IMR-90 (cell line): ENCODE measurements around the gene MRPL20. TPM values are rescaled to one million over a fixed set of nuclear protein-coding genes. Genes with fewer than 3 reads are reported as not detected.

Source experiments
- ATAC-seq: fragments of 200-7000 bp; cut with Tn5 transposase; 2 replicates; pipeline ENCODE4 v1.9.1; 2020; ENCODE audit warnings: low read depth, mild to moderate bottlenecking, moderate library complexity
- BruUV-seq: library from RNA; stranded (reverse); fragments of 400-500 nt; replicated peaks from 2 replicates; lab custom pipeline; 2021; lab: Mats Ljungman, UMichigan
- CTCF ChIA-PET: fragments of 300-600 bp; formaldehyde crosslinking; extraction: SDS; loops from one replicate; lab custom pipeline; 2021; ENCODE audit warnings: antibody characterized with exemption; lab: Yijun Ruan, JAX
- POLR2A ChIA-PET: fragments of 300-600 bp; sonication (Branson Sonifier 250); formaldehyde crosslinking; loops from one replicate; lab custom pipeline; 2022; ENCODE audit warnings: antibody characterized with exemption; ENCODE audit not compliant: unreplicated experiment; lab: Charles Lee
- DNase-seq: peaks from one replicate; pipeline ENCODE4 v3.0.0; 2013
- H2AFZ ChIP-seq: replicated peaks from 2 replicates; pipeline ENCODE3; 2013; ENCODE audit warnings: low read length, mild to moderate bottlenecking; ENCODE audit not compliant: poor library complexity
- H2AK5ac ChIP-seq: 2 replicates; pipeline ENCODE4 v1.6.1; 2013; ENCODE audit warnings: low read depth, low read length, inconsistent platforms
- H2AK9ac ChIP-seq: replicated peaks from 2 replicates; pipeline ENCODE3; 2013; ENCODE audit warnings: mild to moderate bottlenecking, low read depth, low read length, moderate library complexity; ENCODE audit not compliant: poor library complexity
- H2BK120ac ChIP-seq: 2 replicates; pipeline ENCODE4 v1.6.1; 2013; ENCODE audit warnings: low read depth, low read length, inconsistent platforms
- H2BK15ac ChIP-seq: 3 replicates; pipeline ENCODE4 v1.6.1; 2013; ENCODE audit warnings: low read depth, low read length, inconsistent platforms
- H2BK20ac ChIP-seq: 2 replicates; pipeline ENCODE4 v1.6.1; 2013; ENCODE audit warnings: low read depth, mild to moderate bottlenecking, inconsistent platforms, low read length, moderate library complexity
- H2BK5ac ChIP-seq: 2 replicates; pipeline ENCODE4 v1.6.1; 2013; ENCODE audit warnings: mild to moderate bottlenecking, low read depth, low read length, inconsistent platforms; ENCODE audit not compliant: poor library complexity, severe bottlenecking
- H3K14ac ChIP-seq: replicated peaks from 2 replicates; pipeline ENCODE4 v1.6.1; 2013; ENCODE audit warnings: low read depth, low read length, inconsistent platforms
- H3K18ac ChIP-seq: 2 replicates; pipeline ENCODE4 v1.6.1; 2013; ENCODE audit warnings: low read depth, low read length, control low read depth
- H3K23ac ChIP-seq: 2 replicates; pipeline ENCODE4 v1.6.1; 2013; ENCODE audit warnings: low read depth, low read length, inconsistent platforms
- H3K27ac ChIP-seq: 2 replicates; pipeline ENCODE4 v1.5.1; 2013; ENCODE audit warnings: mild to moderate bottlenecking, control low read depth, low read length; ENCODE audit not compliant: insufficient read depth
- H3K27me3 ChIP-seq: 2 replicates; pipeline ENCODE4 v1.6.1; 2013; ENCODE audit warnings: low read length; ENCODE audit not compliant: control insufficient read depth, insufficient read depth
- H3K36me3 ChIP-seq: 2 replicates; pipeline ENCODE4 v1.6.1; 2013; ENCODE audit warnings: low read length, mixed read lengths; ENCODE audit not compliant: control insufficient read depth, insufficient read depth
- H3K4ac ChIP-seq: 2 replicates; pipeline ENCODE4 v1.6.1; 2013; ENCODE audit warnings: low read depth, low read length, inconsistent platforms
- H3K4me1 ChIP-seq: 2 replicates; pipeline ENCODE4 v1.6.1; 2013; ENCODE audit warnings: low read length, mixed read lengths; ENCODE audit not compliant: control insufficient read depth, insufficient read depth
- H3K4me2 ChIP-seq: 2 replicates; pipeline ENCODE4 v1.6.1; 2013; ENCODE audit warnings: low read depth, mild to moderate bottlenecking, control low read depth, low read length, moderate library complexity
- H3K4me3 ChIP-seq: 2 replicates; pipeline ENCODE4 v1.5.1; 2013; ENCODE audit warnings: low read depth, mild to moderate bottlenecking, control low read depth, low read length, moderate library complexity; ENCODE audit not compliant: insufficient read depth
- H3K56ac ChIP-seq: 2 replicates; pipeline ENCODE4 v1.6.1; 2013; ENCODE audit warnings: low read length, inconsistent platforms; ENCODE audit not compliant: insufficient read depth; ENCODE audit errors: extremely low read depth
- H3K79me1 ChIP-seq, 2 experiments: 2 replicates each; pipeline ENCODE4 v1.6.1; 2013; ENCODE audit warnings: low read length in 2 of 2, inconsistent platforms in 1 of 2, low read depth in 1 of 2
- H3K9ac ChIP-seq: 2 replicates; pipeline ENCODE4 v1.6.1; 2013; ENCODE audit warnings: low read depth, low read length, control low read depth
- H3K9me1 ChIP-seq: 2 replicates; pipeline ENCODE4 v1.6.1; 2013; ENCODE audit warnings: low read length, inconsistent platforms; ENCODE audit not compliant: insufficient read depth
- H3K9me3 ChIP-seq: 2 replicates; pipeline ENCODE4 v1.6.1; 2013; ENCODE audit warnings: low read length; ENCODE audit not compliant: control insufficient read depth, insufficient read depth
- H4K20me1 ChIP-seq: 2 replicates; pipeline ENCODE4 v1.6.1; 2013; ENCODE audit warnings: low read length, inconsistent platforms; ENCODE audit not compliant: insufficient read depth
- H4K5ac ChIP-seq: 2 replicates; pipeline ENCODE4 v1.6.1; 2013; ENCODE audit warnings: mild to moderate bottlenecking, low read depth, low read length, control low read depth
- H4K8ac ChIP-seq, 2 experiments: 2 replicates each; pipeline ENCODE4 v1.6.1; 2013; ENCODE audit warnings: low read depth in 2 of 2, low read length in 2 of 2, control low read depth in 1 of 2, inconsistent platforms in 1 of 2
- H4K91ac ChIP-seq: 2 replicates; pipeline ENCODE4 v1.6.1; 2013; ENCODE audit warnings: low read depth, low read length, inconsistent platforms; ENCODE audit not compliant: insufficient read depth
- BHLHE40 ChIP-seq: fragments of 150-350 bp; IDR thresholded peaks from 2 replicates; pipeline ENCODE4 v1.6.1; 2016; ENCODE audit warnings: mild to moderate bottlenecking, low read depth, low read length
- CHD1 ChIP-seq: IDR thresholded peaks from 2 replicates; pipeline ENCODE4 v1.6.1; 2012; ENCODE audit warnings: low read depth, low read length, improper control_type of control experiment
- FOS ChIP-seq: fragments of 150-350 bp; IDR thresholded peaks from 2 replicates; pipeline ENCODE4 v1.6.1; 2016; ENCODE audit warnings: low read depth, low read length
- MAFK ChIP-seq: IDR thresholded peaks from 2 replicates; pipeline ENCODE4 v1.6.1; 2012; ENCODE audit warnings: low read depth, low read length, improper control_type of control experiment
- MAZ ChIP-seq: IDR thresholded peaks from 2 replicates; pipeline ENCODE4 v1.6.1; 2012; ENCODE audit warnings: low read depth, mild to moderate bottlenecking, low read length, improper control_type of control experiment, moderate library complexity, borderline replicate concordance
- MXI1 ChIP-seq: IDR thresholded peaks from 2 replicates; pipeline ENCODE4 v1.6.1; 2012; ENCODE audit warnings: low read depth, mild to moderate bottlenecking, low read length, moderate library complexity, borderline replicate concordance
- RAD21 ChIP-seq: IDR thresholded peaks from 2 replicates; pipeline ENCODE4 v1.6.1; 2012; ENCODE audit warnings: low read length, improper control_type of control experiment
- SMC3 ChIP-seq: fragments of 150-350 bp; IDR thresholded peaks from 2 replicates; pipeline ENCODE4 v1.6.1; 2016; ENCODE audit warnings: low read depth, mild to moderate bottlenecking, antibody characterized with exemption, low read length, moderate library complexity
- WGBS, 2 experiments: methylation state at CpG; one replicate each; pipeline versions ENCODE4 v1.1.5 to v1.1.7; 2013; ENCODE audit warnings: missing lambda C conversion rate in 2 of 2; ENCODE audit not compliant: insufficient read length in 1 of 2; ENCODE audit errors: extremely low coverage in 2 of 2; 5-methylcytosine and 5-hydroxymethylcytosine counted together
- dilution Hi-C: fragments of 300-500 bp; cut with HindIII; formaldehyde crosslinking; loops from one replicate; pipeline ENCODE4 v1.14.3; 2018; ENCODE audit warnings: low sequenced_read_pairs; ENCODE audit not compliant: unreplicated experiment
- in situ Hi-C: fragments of 300-500 bp; cut with MboI; formaldehyde crosslinking; loops from 3 replicates; pipeline ENCODE4 v1.14.3; 2019; ENCODE audit warnings: low sequenced_read_pairs, inconsistent platforms, mixed read lengths
- intact Hi-C: fragments of 100-400 bp; cut with micrococcal nuclease; formaldehyde crosslinking; loops from 2 replicates; pipeline ENCODE4 v1.10.0; 2022
- polyA plus RNA-seq, 3 experiments: library from polyadenylated mRNA; depleted of rRNA; stranded (reverse); fragments of >200 nt; gene quantifications; 2 replicates each; pipeline ENCODE4 v1.2.3, GENCODE V29; 2012; ENCODE audit warnings: low replicate concordance in 1 of 3
- total RNA-seq: library from RNA; depleted of rRNA; stranded (reverse); fragments of >200 nt; gene quantifications from 2 replicates; pipeline ENCODE4 v1.2.3, GENCODE V29; 2012
- TF ChIP-seq, protein P1 (sequence below): fragments of 150-350 bp; IDR thresholded peaks from 2 replicates; pipeline ENCODE4 v1.6.1; 2017; ENCODE audit warnings: mild to moderate bottlenecking, antibody characterized with exemption, low read length, low read depth
- TF ChIP-seq, protein P2 (sequence below): conservative IDR thresholded peaks from 2 replicates; pipeline ENCODE4 v1.5.1; 2012; ENCODE audit warnings: mild to moderate bottlenecking, low read depth, low read length, improper control_type of control experiment

The MRPL20 gene
- total and polyA plus RNA-seq, 2 of the 4 experiments (the other 2 are of a cell fraction) = 141 to 157 TPM

GRCh38 chr1:1395166-1395565 is 11.9 kb downstream of the MRPL20 start:
- Histone ChIP-seq H3K14ac (no peak overlapping the region), H2AK5ac (no peak overlapping the region), H3K23ac (no peak overlapping the region), H3K4ac (no peak overlapping the region), H3K56ac (no peak overlapping the region), H2BK15ac (no peak overlapping the region), H3K79me1 (peaks cover 17 to 58% of the 10 kb centered on the region in 2 experiments), H4K20me1 (peaks cover 29% of the 10 kb centered on the region; the same call in 1 of the 2 replicates), H3K27me3 (no peaks in the 10 kb centered on the region), H3K9ac (no peak overlapping the region), H2AK9ac (no peak overlapping the region), H3K36me3 (peaks cover 53% of the 10 kb centered on the region), H2BK5ac (no peak overlapping the region), H2BK20ac (no peak overlapping the region), H3K9me3 (no peaks in the 10 kb centered on the region), H3K4me2 (no peak overlapping the region), H4K8ac (no peak overlapping the region), H3K9me1 (no peaks in the 10 kb centered on the region), H3K27ac (no peak overlapping the region), H2BK120ac (no peak overlapping the region), H4K5ac (no peak overlapping the region), H4K91ac (no peak overlapping the region), H3K18ac (no peak overlapping the region), H3K4me1 (peaks cover 7% of the 10 kb centered on the region), H3K4me3 (no peak overlapping the region), H2AFZ (no peak overlapping the region)
- in situ Hi-C loops (no loop called here), dilution Hi-C loops (no loop called here), intact Hi-C loops (no loop called here)
- TF ChIP-seq MAZ = no peak
- no peak for TF ChIP-seq MAFK
- TF ChIP-seq, protein P1, sequence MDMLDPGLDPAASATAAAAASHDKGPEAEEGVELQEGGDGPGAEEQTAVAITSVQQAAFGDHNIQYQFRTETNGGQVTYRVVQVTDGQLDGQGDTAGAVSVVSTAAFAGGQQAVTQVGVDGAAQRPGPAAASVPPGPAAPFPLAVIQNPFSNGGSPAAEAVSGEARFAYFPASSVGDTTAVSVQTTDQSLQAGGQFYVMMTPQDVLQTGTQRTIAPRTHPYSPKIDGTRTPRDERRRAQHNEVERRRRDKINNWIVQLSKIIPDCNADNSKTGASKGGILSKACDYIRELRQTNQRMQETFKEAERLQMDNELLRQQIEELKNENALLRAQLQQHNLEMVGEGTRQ = no peak
- no peak for TF ChIP-seq CHD1
- no peak for TF ChIP-seq RAD21
- no peak for TF ChIP-seq SMC3
- no peak for TF ChIP-seq MXI1
- TF ChIP-seq, protein P2, sequence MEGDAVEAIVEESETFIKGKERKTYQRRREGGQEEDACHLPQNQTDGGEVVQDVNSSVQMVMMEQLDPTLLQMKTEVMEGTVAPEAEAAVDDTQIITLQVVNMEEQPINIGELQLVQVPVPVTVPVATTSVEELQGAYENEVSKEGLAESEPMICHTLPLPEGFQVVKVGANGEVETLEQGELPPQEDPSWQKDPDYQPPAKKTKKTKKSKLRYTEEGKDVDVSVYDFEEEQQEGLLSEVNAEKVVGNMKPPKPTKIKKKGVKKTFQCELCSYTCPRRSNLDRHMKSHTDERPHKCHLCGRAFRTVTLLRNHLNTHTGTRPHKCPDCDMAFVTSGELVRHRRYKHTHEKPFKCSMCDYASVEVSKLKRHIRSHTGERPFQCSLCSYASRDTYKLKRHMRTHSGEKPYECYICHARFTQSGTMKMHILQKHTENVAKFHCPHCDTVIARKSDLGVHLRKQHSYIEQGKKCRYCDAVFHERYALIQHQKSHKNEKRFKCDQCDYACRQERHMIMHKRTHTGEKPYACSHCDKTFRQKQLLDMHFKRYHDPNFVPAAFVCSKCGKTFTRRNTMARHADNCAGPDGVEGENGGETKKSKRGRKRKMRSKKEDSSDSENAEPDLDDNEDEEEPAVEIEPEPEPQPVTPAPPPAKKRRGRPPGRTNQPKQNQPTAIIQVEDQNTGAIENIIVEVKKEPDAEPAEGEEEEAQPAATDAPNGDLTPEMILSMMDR = no peak
- TF ChIP-seq FOS = no peak
- TF ChIP-seq BHLHE40 = no peak
- WGBS, 2 experiments = 100% methylated on average over 5 of the region's 11 CpGs; no CpG with 5 or more reads in 1 of the 2 experiments
- no TSS peak for BruUV-seq
- ATAC-seq = no peak
- CTCF ChIA-PET = no interaction called here
- DNase-seq = no peak
- POLR2A ChIA-PET = no interaction called here
